Dedifferentiated amniotic fluid mesenchymal stem cell (primary cell): Measurements from ENCODE around the gene RNF167.

Experiments
- DNase-seq: peaks from one replicate; pipeline ENCODE4 v3.0.0-alpha.2; 2016; ENCODE audit errors: extremely low spot score

RNF167 gene

GRCh38 chr17:4978726-4979125 is 38.7 kb downstream of the RNF167 start:
- no peak for DNase-seq

- DNase-seq: peak; percentile 31
These were observed 40.7 kb downstream of the RNF167 start for GRCh38 chr17:4980644-4981216.

- DNase-seq: no peak
These were observed 42.2 kb downstream of the RNF167 start for GRCh38 chr17:4982305-4982704.

GRCh38 chr17:4986403-4986802 is 46.3 kb downstream of the RNF167 start:
- no peak for DNase-seq

- DNase-seq: peak; percentile 58
These were observed 47.1 kb downstream of the RNF167 start, which contains the start of gene CAMTA2 for GRCh38 chr17:4986951-4987766. Gene CAMTA2, minus strand, starts transcription at chr17:4987675. Its CDS starts 1,453 bp downstream, at chr17:4986222.

GRCh38 chr17:4987767-4988567 is 47.9 kb downstream of the RNF167 start:
- peak; percentile 20 for DNase-seq

GRCh38 chr17:4994081-4994595 is 54.1 kb downstream of the RNF167 start:
- DNase-seq: no peak
